Thyroid gland (tissue), 4 donors: Measurements from ENCODE around the gene PADI4.

ENCODE experiments used
- CTCF ChIP-seq, 6 experiments: fragments of 200-600 bp in 3 of 6; fragments of 450-650 bp in 3 of 6; sonication (generic) in 3 of 6; IDR thresholded peaks; one replicate each; pipeline ENCODE4 v1.5.1; 2016 to 2019; ENCODE audit warnings: antibody characterized with exemption in 6 of 6, mild to moderate bottlenecking in 2 of 6, inconsistent platforms in 1 of 6, moderate library complexity in 1 of 6
- POLR2A ChIP-seq, 2 donors: fragments of 450-650 bp; IDR thresholded peaks; one replicate each; pipeline ENCODE4 v1.6.1; 2017; ENCODE audit warnings: antibody characterized with exemption in 2 of 2, mild to moderate bottlenecking in 2 of 2, moderate library complexity in 1 of 2

- TF ChIP-seq POLR2A (IDR thresholded peaks at IDR 0.05) (no peak), CTCF (IDR thresholded peaks at IDR 0.05) (no peak)
Measured at GRCh38 chr1:17287130-17287776, 20.7 kb upstream of the PADI4 start.
